Neural progenitor cell (in vitro differentiated cells): Measurements from ENCODE around the gene TMEM240. TPM values are rescaled to one million over a fixed set of nuclear protein-coding genes. Genes with fewer than 3 reads are reported as not detected.
A peak's percentile ranks its signal among the peaks of the same experiment; 100 is the strongest.

Experiments
- DNase-seq: peaks from one replicate; pipeline ENCODE4 v3.0.0-alpha.2; 2016; ENCODE audit warnings: low spot score
- H2AFZ ChIP-seq: fragments of 200-600 bp; sonication (generic); replicated peaks from 2 replicates; pipeline ENCODE4 v1.6.1; 2016; ENCODE audit warnings: antibody characterized with exemption
- H3F3A ChIP-seq: fragments of 200-600 bp; sonication (generic); 2 replicates; pipeline ENCODE4 v1.6.1; 2016; ENCODE audit warnings: antibody characterized with exemption, low read depth
- H3K27ac ChIP-seq: fragments of 200-600 bp; sonication (generic); 2 replicates; pipeline ENCODE4 v1.5.1; 2016; ENCODE audit warnings: mild to moderate bottlenecking
- H3K27me3 ChIP-seq: fragments of 200-600 bp; sonication (generic); 2 replicates; pipeline ENCODE4 v1.6.1; 2016; ENCODE audit warnings: mild to moderate bottlenecking, moderate library complexity
- H3K36me3 ChIP-seq: fragments of 200-600 bp; sonication (generic); 2 replicates; pipeline ENCODE4 v1.5.1; 2016
- H3K4me1 ChIP-seq: fragments of 200-600 bp; sonication (generic); 2 replicates; pipeline ENCODE4 v1.6.1; 2016; ENCODE audit warnings: mixed run types
- H3K4me2 ChIP-seq: fragments of 200-600 bp; sonication (generic); 2 replicates; pipeline ENCODE4 v1.6.1; 2016
- H3K4me3 ChIP-seq: fragments of 200-600 bp; sonication (generic); 2 replicates; pipeline ENCODE4 v1.5.1; 2016
- H3K79me2 ChIP-seq: fragments of 200-600 bp; sonication (generic); 2 replicates; pipeline ENCODE4 v1.6.1; 2016; ENCODE audit warnings: low read depth
- H3K9ac ChIP-seq: fragments of 200-600 bp; sonication (generic); 2 replicates; pipeline ENCODE4 v1.6.1; 2016
- H3K9me3 ChIP-seq: fragments of 200-600 bp; sonication (generic); 2 replicates; pipeline ENCODE4 v1.5.1; 2016; ENCODE audit warnings: low read depth
- H4K20me1 ChIP-seq: fragments of 200-600 bp; sonication (generic); 2 replicates; pipeline ENCODE4 v1.6.1; 2016; ENCODE audit warnings: low read depth
- H3K27ac Mint-ChIP-seq: 3 replicates; pipeline ENCODE4 v1.8.0; 2021; ENCODE audit warnings: mixed read lengths
- H3K27me3 Mint-ChIP-seq: 2 replicates; pipeline ENCODE4 v1.8.0; 2022; ENCODE audit warnings: low read depth, mild to moderate bottlenecking, inconsistent platforms, moderate library complexity, mixed read lengths; ENCODE audit not compliant: insufficient read depth
- H3K36me3 Mint-ChIP-seq: 3 replicates; pipeline ENCODE4 v1.8.0; 2021; ENCODE audit warnings: mixed read lengths
- H3K4me1 Mint-ChIP-seq: 3 replicates; pipeline ENCODE4 v1.8.0; 2021; ENCODE audit warnings: mixed read lengths
- H3K4me3 Mint-ChIP-seq: 3 replicates; pipeline ENCODE4 v1.8.0; 2021; ENCODE audit warnings: mild to moderate bottlenecking, moderate library complexity, mixed read lengths
- H3K9me3 Mint-ChIP-seq: 3 replicates; pipeline ENCODE4 v1.8.0; 2020; ENCODE audit warnings: mixed read lengths
- CTCF ChIP-seq: fragments of 200-600 bp; sonication (generic); IDR thresholded peaks from 2 replicates; pipeline ENCODE4 v1.5.1; 2017; ENCODE audit warnings: antibody characterized with exemption, mild to moderate bottlenecking
- EZH2 ChIP-seq: fragments of 200-600 bp; sonication (generic); IDR thresholded peaks from 2 replicates; pipeline ENCODE4 v1.6.1; 2017; ENCODE audit warnings: antibody characterized with exemption, mild to moderate bottlenecking, moderate library complexity
- EZH2phosphoT487 ChIP-seq: fragments of 200-600 bp; sonication (generic); IDR thresholded peaks from 2 replicates; pipeline ENCODE4 v1.6.1; 2017; ENCODE audit warnings: antibody characterized with exemption
- total RNA-seq: library from RNA; depleted of rRNA; stranded (reverse); fragments of >200 nt; gene quantifications from 2 replicates; pipeline ENCODE4 v1.2.3, GENCODE V29; 2015; ENCODE audit warnings: low replicate concordance

The TMEM240 gene
- total RNA-seq, 1 donor from 2014 or later, result 8.0 TPM

DNA sequence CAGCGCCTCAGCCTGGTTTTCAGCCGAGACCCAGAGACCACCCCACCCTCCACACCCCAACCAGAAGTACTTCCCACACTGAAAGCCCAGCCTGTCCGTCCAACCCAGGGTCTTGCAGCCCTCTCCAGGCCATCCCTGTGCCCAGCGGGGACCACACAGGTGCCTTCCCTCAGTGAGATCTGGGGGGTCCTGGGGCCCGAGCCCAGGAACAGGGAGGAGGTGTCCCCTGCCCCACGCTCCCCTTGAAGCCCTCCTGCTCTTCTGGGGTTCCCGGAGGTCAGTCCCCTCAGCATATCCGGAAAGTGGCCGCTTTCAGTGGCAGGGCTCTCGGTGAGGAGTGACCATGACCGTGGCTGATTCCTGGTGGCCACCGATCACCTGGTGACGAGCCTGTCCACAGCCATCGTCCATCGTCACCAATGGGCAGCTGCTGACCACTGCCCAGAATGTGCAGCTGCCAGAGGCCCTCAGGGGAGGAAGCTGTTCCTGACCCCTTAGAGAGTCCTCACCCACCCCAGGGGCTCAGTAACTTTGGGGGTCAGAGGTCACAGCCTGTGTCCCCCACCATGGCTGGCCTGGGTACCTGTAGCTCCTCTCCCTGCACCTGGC lies 3.4 kb downstream of the TMEM240 start:
- DNase-seq, result no peak
- H3K27ac Mint-ChIP-seq, result no peak overlapping the region
- H3K27ac ChIP-seq, result no peak overlapping the region
- H4K20me1 ChIP-seq, result peaks cover 38% of the 10 kb centered on the region
- H3K27me3 Mint-ChIP-seq, result no peaks in the 10 kb centered on the region
- H3K4me2 ChIP-seq, result no peak overlapping the region
- peaks cover 2% of the 10 kb centered on the region for H3K9me3 Mint-ChIP-seq
- TF ChIP-seq CTCF (no peak), EZH2phosphoT487 (no peak), EZH2 (no peak)
- H3K4me1 ChIP-seq, result peaks cover 5% of the 10 kb centered on the region
- H3K36me3 Mint-ChIP-seq, result peaks cover 13% of the 10 kb centered on the region
- peaks cover 11% of the 10 kb centered on the region for H3K4me1 Mint-ChIP-seq
- peak overlapping the region; percentile 57 for H3K4me3 Mint-ChIP-seq
- H3K9ac ChIP-seq, result no peak overlapping the region
- H3K4me3 ChIP-seq, result no peak overlapping the region
- H3K9me3 ChIP-seq, result no peaks in the 10 kb centered on the region
- no peaks in the 10 kb centered on the region for H3K36me3 ChIP-seq
- H3K27me3 ChIP-seq, result no peaks in the 10 kb centered on the region
- no peak overlapping the region for H2AFZ ChIP-seq
- H3F3A ChIP-seq, result peaks cover 22% of the 10 kb centered on the region
- peaks cover 5% of the 10 kb centered on the region for H3K79me2 ChIP-seq

DNA sequence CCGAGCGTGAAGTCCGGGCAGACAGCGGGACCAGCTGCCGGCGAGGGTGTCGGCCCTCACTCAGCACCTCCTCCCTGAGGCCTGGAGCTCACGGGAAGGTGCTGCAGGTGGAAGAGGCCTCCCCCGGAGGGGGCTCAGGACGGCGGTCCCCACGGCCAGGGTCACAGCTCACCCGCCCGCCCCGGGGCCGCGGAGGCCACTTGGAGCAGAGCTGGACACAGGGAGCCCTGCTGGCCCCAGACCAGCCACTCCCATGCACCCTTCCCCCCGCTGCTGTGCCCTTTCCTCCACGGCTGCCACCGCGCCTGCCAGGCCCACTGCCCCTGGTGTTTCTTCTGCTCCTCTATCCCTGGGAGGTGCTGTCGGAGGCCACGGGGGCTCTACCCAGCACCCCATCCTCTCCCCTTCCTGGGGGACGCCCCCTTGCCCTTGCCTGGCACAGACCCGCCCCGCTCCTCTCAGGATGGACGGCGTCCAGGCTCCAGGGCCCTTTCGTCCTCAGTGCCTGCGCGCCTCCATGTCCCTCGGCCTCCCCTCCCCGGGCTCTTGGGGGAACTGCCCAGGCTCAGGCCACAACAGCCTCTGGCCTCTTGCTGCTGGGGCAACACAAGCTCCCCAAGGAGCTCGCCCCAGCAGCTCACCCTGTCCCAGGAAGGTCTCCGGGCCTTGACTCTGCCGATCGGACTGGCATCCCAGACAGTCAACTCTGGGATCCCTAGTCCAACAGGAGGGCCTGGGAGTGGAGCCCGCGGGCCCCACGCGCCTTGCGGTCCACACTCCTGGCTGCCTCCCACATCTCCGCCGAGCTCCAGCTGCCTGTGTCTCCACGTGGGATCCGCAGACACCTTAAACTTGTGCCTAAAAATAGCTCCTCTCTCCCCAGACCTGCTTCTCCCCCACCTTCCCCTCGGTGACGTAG lies 4.1 kb downstream of the TMEM240 start:
- peaks cover 34% of the 10 kb centered on the region for H4K20me1 ChIP-seq
- H3K9ac ChIP-seq, result no peak overlapping the region
- Mint-ChIP-seq H3K27ac (no peak overlapping the region), H3K27me3 (no peaks in the 10 kb centered on the region), H3K4me1 (peaks cover 4% of the 10 kb centered on the region), H3K4me3 (peak overlapping the region; percentile 57), H3K36me3 (peaks cover 9% of the 10 kb centered on the region), H3K9me3 (peaks cover 5% of the 10 kb centered on the region)
- no peak overlapping the region for H3K27ac ChIP-seq
- peaks cover 5% of the 10 kb centered on the region for H3K4me1 ChIP-seq
- no peak for TF ChIP-seq CTCF
- TF ChIP-seq EZH2, result no peak
- no peak for TF ChIP-seq EZH2phosphoT487
- H2AFZ ChIP-seq, result no peak overlapping the region
- peaks cover 14% of the 10 kb centered on the region for H3F3A ChIP-seq
- H3K4me2 ChIP-seq, result no peak overlapping the region
- H3K4me3 ChIP-seq, result no peak overlapping the region
- no peaks in the 10 kb centered on the region for H3K36me3 ChIP-seq
- no peaks in the 10 kb centered on the region for H3K9me3 ChIP-seq
- no peak for DNase-seq
- H3K79me2 ChIP-seq, result peaks cover 5% of the 10 kb centered on the region
- no peaks in the 10 kb centered on the region for H3K27me3 ChIP-seq

DNA sequence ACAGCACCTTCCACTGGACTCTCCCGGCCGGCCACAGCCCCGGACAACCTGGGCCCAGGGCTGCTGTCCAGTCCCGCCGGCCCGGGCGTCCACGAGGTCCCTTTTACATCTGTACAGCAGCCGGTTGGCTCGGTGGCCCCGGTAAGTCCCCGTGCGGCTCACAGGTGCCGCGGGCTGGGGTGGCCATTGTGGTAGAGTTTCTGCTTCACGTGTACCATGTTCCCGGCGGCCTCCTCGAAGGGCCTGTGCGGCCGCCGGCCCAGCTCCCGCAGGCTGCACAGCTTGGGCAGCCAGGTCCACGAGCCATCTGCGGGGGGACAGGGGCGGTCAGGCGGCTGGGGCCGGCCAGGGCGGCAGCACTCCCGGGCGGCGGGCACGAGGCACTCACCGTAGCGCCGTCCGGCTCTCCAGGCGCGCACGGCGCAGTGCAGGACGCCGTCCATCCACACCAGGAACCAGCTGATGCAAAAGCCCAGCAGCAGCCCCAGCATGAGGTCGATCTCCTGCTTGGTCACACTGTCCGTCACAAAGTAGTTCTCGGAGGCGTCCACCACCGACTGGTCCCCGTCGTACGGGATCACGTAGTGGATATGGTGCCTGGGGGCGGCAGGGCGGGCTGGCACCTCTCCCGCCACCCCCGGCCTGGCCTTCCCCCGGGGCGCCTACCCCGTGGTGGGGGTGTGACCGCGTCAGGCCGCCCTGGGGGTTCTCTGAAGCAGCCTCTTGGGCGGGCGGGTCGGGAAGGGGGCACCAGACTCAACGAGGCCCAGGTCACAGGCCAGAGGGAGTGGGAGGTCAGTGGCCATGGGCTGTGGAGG lies 5.0 kb downstream of the TMEM240 start:
- no peak overlapping the region for H2AFZ ChIP-seq
- H3K9ac ChIP-seq, result no peak overlapping the region
- no peak overlapping the region for H3K4me3 ChIP-seq
- peaks cover 27% of the 10 kb centered on the region for H4K20me1 ChIP-seq
- H3K4me1 ChIP-seq, result peaks cover 5% of the 10 kb centered on the region
- Mint-ChIP-seq H3K4me1 (peaks cover 4% of the 10 kb centered on the region), H3K27me3 (no peaks in the 10 kb centered on the region), H3K36me3 (peaks cover 12% of the 10 kb centered on the region), H3K27ac (no peak overlapping the region), H3K9me3 (peaks cover 10% of the 10 kb centered on the region), H3K4me3 (no peak overlapping the region)
- no peak overlapping the region for H3K4me2 ChIP-seq
- H3F3A ChIP-seq, result peaks cover 7% of the 10 kb centered on the region
- TF ChIP-seq EZH2phosphoT487 (no peak), CTCF (no peak), EZH2 (no peak)
- H3K79me2 ChIP-seq, result peaks cover 5% of the 10 kb centered on the region
- no peaks in the 10 kb centered on the region for H3K9me3 ChIP-seq
- H3K27ac ChIP-seq, result no peak overlapping the region
- no peaks in the 10 kb centered on the region for H3K27me3 ChIP-seq
- no peaks in the 10 kb centered on the region for H3K36me3 ChIP-seq
- DNase-seq, result no peak
